SK-N-SH (cell line): Measurements from ENCODE around the gene USH1C. TPM values are rescaled to one million over a fixed set of nuclear protein-coding genes. Genes with fewer than 3 reads are reported as not detected.

Experiments
- CTCF ChIA-PET: fragments of 300-600, 350-600 bp; formaldehyde crosslinking; extraction: SDS; loops from one replicate; lab custom pipeline; 2021; lab: Yijun Ruan, JAX
- POLR2A ChIA-PET: fragments of 350-600 bp; sonication (Branson Sonifier 250); formaldehyde crosslinking; extraction: SDS; loops from one replicate; lab custom pipeline; 2020; ENCODE audit warnings: antibody characterized with exemption, inconsistent platforms; lab: Yijun Ruan, JAX
- DNase-seq: peaks from one replicate; pipeline ENCODE4 v3.0.0; 2012
- H2AFZ ChIP-seq: fragments of 200-600 bp; sonication (generic); 2 replicates; pipeline ENCODE4 v1.8.1; 2016; ENCODE audit warnings: antibody characterized with exemption, mild to moderate bottlenecking, low read depth
- H3F3A ChIP-seq: fragments of 200-600 bp; sonication (generic); replicated peaks from 2 replicates; pipeline ENCODE3; 2016; ENCODE audit warnings: antibody characterized with exemption, mild to moderate bottlenecking; ENCODE audit not compliant: insufficient read depth
- H3K27ac ChIP-seq, 2 experiments: fragments of 200-500 bp in 1 of 2; fragments of 200-600 bp in 1 of 2; sonication (Bioruptor generic) in 1 of 2; sonication (generic), shearing (Covaris generic) in 1 of 2; 2 replicates each; pipeline versions ENCODE4 v1.5.1 to v1.6.1; 2014 to 2016; ENCODE audit warnings: low read depth in 2 of 2, inconsistent platforms in 1 of 2, low read length in 1 of 2, mild to moderate bottlenecking in 1 of 2, mixed read lengths in 1 of 2
- H3K27me3 ChIP-seq: fragments of 200-600 bp; sonication (generic), shearing (Covaris generic); 2 replicates; pipeline ENCODE4 v1.6.1; 2016; ENCODE audit warnings: mixed run types; ENCODE audit not compliant: insufficient read depth
- H3K36me3 ChIP-seq, 2 experiments: fragments of 200-500 bp in 1 of 2; fragments of 200-600 bp in 1 of 2; sonication (Bioruptor generic) in 1 of 2; sonication (generic) in 1 of 2; replicated peaks in 1 of 2; 2 replicates each; pipeline versions ENCODE3 to v1.5.1; 2014 to 2016; ENCODE audit warnings: low read length in 1 of 2, mild to moderate bottlenecking in 1 of 2; ENCODE audit not compliant: insufficient read depth in 2 of 2, control insufficient read depth in 1 of 2
- H3K4me1 ChIP-seq, 2 experiments: fragments of 200-500 bp in 1 of 2; fragments of 200-600 bp in 1 of 2; sonication (Bioruptor generic) in 1 of 2; sonication (generic), shearing (Covaris generic) in 1 of 2; 2 replicates each; pipeline versions ENCODE4 v1.5.1 to v1.6.1; 2014 to 2016; ENCODE audit warnings: low read depth in 1 of 2, low read length in 1 of 2, mixed run types in 1 of 2; ENCODE audit not compliant: insufficient read depth in 2 of 2, control insufficient read depth in 1 of 2
- H3K4me2 ChIP-seq: fragments of 200-600 bp; sonication (generic), shearing (Covaris generic); 2 replicates; pipeline ENCODE4 v1.6.1; 2017; ENCODE audit warnings: mixed run types
- H3K4me3 ChIP-seq, 2 experiments: fragments of 200-500 bp in 1 of 2; fragments of 200-600 bp in 1 of 2; sonication (Bioruptor generic) in 1 of 2; sonication (generic), shearing (Covaris generic) in 1 of 2; 2 replicates each; pipeline versions ENCODE4 v1.5.1 to v1.8.1; 2014 to 2016; ENCODE audit warnings: low read depth in 2 of 2, inconsistent platforms in 1 of 2, low read length in 1 of 2, mild to moderate bottlenecking in 1 of 2, mixed read lengths in 1 of 2, moderate library complexity in 1 of 2
- H3K79me2 ChIP-seq: fragments of 200-600 bp; sonication (generic); 2 replicates; pipeline ENCODE4 v1.8.1; 2017; ENCODE audit warnings: mild to moderate bottlenecking; ENCODE audit not compliant: insufficient read depth
- H3K9ac ChIP-seq: fragments of 200-600 bp; sonication (generic); 2 replicates; pipeline ENCODE4 v1.6.1; 2017; ENCODE audit warnings: mixed run types
- H3K9me2 ChIP-seq: fragments of 200-600 bp; sonication (generic); 2 replicates; pipeline ENCODE4 v1.6.1; 2017; ENCODE audit warnings: mixed run types
- H3K9me3 ChIP-seq: fragments of 200-600 bp; sonication (generic); 2 replicates; pipeline ENCODE4 v1.6.1; 2017; ENCODE audit warnings: mixed run types, mild to moderate bottlenecking, moderate library complexity
- H4K20me1 ChIP-seq: fragments of 200-600 bp; sonication (generic); 2 replicates; pipeline ENCODE4 v1.6.1; 2017; ENCODE audit warnings: mild to moderate bottlenecking, mixed run types; ENCODE audit not compliant: insufficient read depth
- FOSL2 ChIP-seq: IDR thresholded peaks from 2 replicates; pipeline ENCODE4 v1.4.0; 2012; ENCODE audit warnings: low read depth, mild to moderate bottlenecking, moderate library complexity, borderline replicate concordance
- FOXJ3 ChIP-seq: sonication (generic); formaldehyde crosslinking; IDR thresholded peaks from 2 replicates; pipeline ENCODE4 v1.5.1; 2020; ENCODE audit warnings: mild to moderate bottlenecking, missing genetic modification reagents
- GABPA ChIP-seq: IDR thresholded peaks from 2 replicates; pipeline ENCODE4 v1.4.0; 2012; ENCODE audit warnings: low read depth, mild to moderate bottlenecking
- JUND ChIP-seq: IDR thresholded peaks from 2 replicates; pipeline ENCODE4 v1.4.0; 2012
- NFIC ChIP-seq: IDR thresholded peaks from 2 replicates; pipeline ENCODE4 v1.4.0; 2012; ENCODE audit warnings: borderline replicate concordance
- POLR2AphosphoS5 ChIP-seq: IDR thresholded peaks from 2 replicates; pipeline ENCODE4 v1.6.1; 2012; ENCODE audit warnings: low read depth, low read length
- RXRA ChIP-seq: IDR thresholded peaks from 2 replicates; pipeline ENCODE4 v1.4.0; 2012; ENCODE audit warnings: low read depth, mild to moderate bottlenecking, borderline replicate concordance
- SIN3A ChIP-seq: IDR thresholded peaks from 2 replicates; pipeline ENCODE4 v1.6.1; 2012; ENCODE audit warnings: low read depth, mild to moderate bottlenecking, low read length, moderate library complexity, borderline replicate concordance
- TCF12 ChIP-seq: IDR thresholded peaks from 2 replicates; pipeline ENCODE4 v1.4.0; 2012
- WGBS: methylation state at CpG from one replicate; pipeline ENCODE4 v1.1.6; 2017; ENCODE audit warnings: low lambda C conversion rate; 5-methylcytosine and 5-hydroxymethylcytosine counted together
- polyA plus RNA-seq, 3 experiments: library from polyadenylated mRNA; depleted of rRNA; stranded (reverse); fragments of >200 nt; gene quantifications; 2 replicates each; pipeline ENCODE4 v1.2.3, GENCODE V29; 2012
- TF ChIP-seq, protein P1 (sequence below): IDR thresholded peaks from 2 replicates; pipeline ENCODE4 v1.4.0; 2012; ENCODE audit warnings: low read depth
- TF ChIP-seq, protein P2 (sequence below): fragments of 200-600 bp; sonication (generic); IDR thresholded peaks from 2 replicates; pipeline ENCODE4 v1.6.1; 2017; ENCODE audit warnings: antibody characterized with exemption, mild to moderate bottlenecking, moderate library complexity
- TF ChIP-seq, protein P3 (sequence below): fragments of 150-350 bp; IDR thresholded peaks from 2 replicates; pipeline ENCODE4 v1.6.1; 2017; ENCODE audit warnings: antibody characterized with exemption, low read length, low read depth, borderline replicate concordance
- TF ChIP-seq, protein P4 (sequence below): IDR thresholded peaks from 2 replicates; pipeline ENCODE4 v1.6.1; 2012; ENCODE audit warnings: mild to moderate bottlenecking, low read depth, low read length, moderate library complexity

The USH1C gene
- polyA plus RNA-seq, 1 of the 3 experiments (the other 2 are of a cell fraction), result not detected

DNA sequence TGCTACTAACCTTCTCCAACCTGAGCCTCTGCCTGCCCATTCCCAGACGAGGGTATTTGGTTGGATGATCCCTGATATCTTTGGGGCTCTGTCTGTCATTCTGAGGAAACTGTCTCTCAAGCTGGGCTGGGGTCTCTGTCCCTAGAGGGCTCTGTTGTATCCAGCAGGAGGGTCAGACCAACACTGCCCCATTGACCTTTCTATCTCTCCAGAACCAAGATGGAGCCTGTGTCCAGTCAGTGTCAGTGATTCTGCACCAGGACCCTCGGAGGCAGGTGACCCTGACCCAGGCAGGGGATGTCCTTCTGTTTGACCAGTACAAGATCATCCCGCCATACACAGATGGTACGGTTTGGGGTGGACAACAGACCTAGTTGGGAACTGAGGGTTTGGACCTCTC is 24.7 kb upstream of the USH1C start:
- Histone ChIP-seq H3K79me2 (no peaks in the 10 kb centered on the region), H3K9ac (no peak overlapping the region), H3K4me3 (no peak overlapping the region), H2AFZ (no peak overlapping the region), H3K9me2 (no peaks in the 10 kb centered on the region), H3K9me3 (no peaks in the 10 kb centered on the region), H3K36me3 (no peaks in the 10 kb centered on the region), H4K20me1 (no peaks in the 10 kb centered on the region), H3K4me2 (no peak overlapping the region), H3K27ac (no peak overlapping the region), H3F3A (no peaks in the 10 kb centered on the region), H3K27me3 (no peaks in the 10 kb centered on the region), H3K4me1 (peaks cover 0 to 5% of the 10 kb centered on the region in 2 experiments; a peak in 1 of 4 replicates)
- TF ChIP-seq, protein P1, sequence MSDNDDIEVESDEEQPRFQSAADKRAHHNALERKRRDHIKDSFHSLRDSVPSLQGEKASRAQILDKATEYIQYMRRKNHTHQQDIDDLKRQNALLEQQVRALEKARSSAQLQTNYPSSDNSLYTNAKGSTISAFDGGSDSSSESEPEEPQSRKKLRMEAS, result no peak
- TF ChIP-seq GABPA, result no peak
- TF ChIP-seq SIN3A, result no peak
- TF ChIP-seq FOXJ3 (CRISPR knock-in tag), result no peak
- 49% methylated on average over 4 of the region's 4 CpGs for WGBS
- DNase-seq, result no peak
- ChIA-PET CTCF (no interaction called here), POLR2A (no interaction called here)

DNA sequence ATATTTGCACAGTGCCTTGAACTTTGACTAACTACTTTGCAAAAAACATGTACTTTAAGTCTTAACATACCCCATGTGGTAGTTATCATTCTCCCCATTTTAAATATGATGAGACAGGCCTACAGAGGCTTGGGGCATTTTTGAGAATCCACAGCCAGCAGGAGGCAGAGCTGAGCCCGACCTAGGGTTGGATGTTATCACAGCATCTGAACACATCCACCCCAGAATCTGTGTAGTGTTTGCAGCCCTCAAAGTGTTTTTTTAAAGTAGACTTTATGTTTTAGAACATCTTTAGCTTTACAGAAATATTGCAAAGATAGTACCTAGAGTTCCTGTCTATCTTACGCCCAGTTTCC is 20.4 kb upstream of the USH1C start:
- Histone ChIP-seq H3K36me3 (no peaks in the 10 kb centered on the region), H3K4me2 (no peak overlapping the region), H3F3A (no peaks in the 10 kb centered on the region), H3K27ac (no peak overlapping the region), H3K9me2 (no peaks in the 10 kb centered on the region), H3K9ac (no peak overlapping the region), H3K4me1 (peaks cover 0 to 5% of the 10 kb centered on the region in 2 experiments; a peak in 1 of 4 replicates), H2AFZ (no peak overlapping the region), H4K20me1 (no peaks in the 10 kb centered on the region), H3K9me3 (no peaks in the 10 kb centered on the region), H3K27me3 (no peaks in the 10 kb centered on the region), H3K79me2 (no peaks in the 10 kb centered on the region), H3K4me3 (peak overlapping the region in 1 of 2 experiments; percentile 25; a peak in 1 of 4 replicates)
- TF ChIP-seq, protein P2, sequence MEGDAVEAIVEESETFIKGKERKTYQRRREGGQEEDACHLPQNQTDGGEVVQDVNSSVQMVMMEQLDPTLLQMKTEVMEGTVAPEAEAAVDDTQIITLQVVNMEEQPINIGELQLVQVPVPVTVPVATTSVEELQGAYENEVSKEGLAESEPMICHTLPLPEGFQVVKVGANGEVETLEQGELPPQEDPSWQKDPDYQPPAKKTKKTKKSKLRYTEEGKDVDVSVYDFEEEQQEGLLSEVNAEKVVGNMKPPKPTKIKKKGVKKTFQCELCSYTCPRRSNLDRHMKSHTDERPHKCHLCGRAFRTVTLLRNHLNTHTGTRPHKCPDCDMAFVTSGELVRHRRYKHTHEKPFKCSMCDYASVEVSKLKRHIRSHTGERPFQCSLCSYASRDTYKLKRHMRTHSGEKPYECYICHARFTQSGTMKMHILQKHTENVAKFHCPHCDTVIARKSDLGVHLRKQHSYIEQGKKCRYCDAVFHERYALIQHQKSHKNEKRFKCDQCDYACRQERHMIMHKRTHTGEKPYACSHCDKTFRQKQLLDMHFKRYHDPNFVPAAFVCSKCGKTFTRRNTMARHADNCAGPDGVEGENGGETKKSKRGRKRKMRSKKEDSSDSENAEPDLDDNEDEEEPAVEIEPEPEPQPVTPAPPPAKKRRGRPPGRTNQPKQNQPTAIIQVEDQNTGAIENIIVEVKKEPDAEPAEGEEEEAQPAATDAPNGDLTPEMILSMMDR, result peak; percentile 38; the same call in 1 of the 2 replicates
- TF ChIP-seq FOSL2, result no peak
- TF ChIP-seq JUND, result no peak
- ChIA-PET CTCF (interaction anchor here (0.8 to 2.4 kb wide), 5 partner anchors 13 to 166 kb away, joined by 3 to 6 read pairs (median 3); no protein-coding TSS in a partner anchor), POLR2A (no interaction called here)
- 67% methylated on average over 2 of the region's 2 CpGs for WGBS
- no peak for DNase-seq

DNA sequence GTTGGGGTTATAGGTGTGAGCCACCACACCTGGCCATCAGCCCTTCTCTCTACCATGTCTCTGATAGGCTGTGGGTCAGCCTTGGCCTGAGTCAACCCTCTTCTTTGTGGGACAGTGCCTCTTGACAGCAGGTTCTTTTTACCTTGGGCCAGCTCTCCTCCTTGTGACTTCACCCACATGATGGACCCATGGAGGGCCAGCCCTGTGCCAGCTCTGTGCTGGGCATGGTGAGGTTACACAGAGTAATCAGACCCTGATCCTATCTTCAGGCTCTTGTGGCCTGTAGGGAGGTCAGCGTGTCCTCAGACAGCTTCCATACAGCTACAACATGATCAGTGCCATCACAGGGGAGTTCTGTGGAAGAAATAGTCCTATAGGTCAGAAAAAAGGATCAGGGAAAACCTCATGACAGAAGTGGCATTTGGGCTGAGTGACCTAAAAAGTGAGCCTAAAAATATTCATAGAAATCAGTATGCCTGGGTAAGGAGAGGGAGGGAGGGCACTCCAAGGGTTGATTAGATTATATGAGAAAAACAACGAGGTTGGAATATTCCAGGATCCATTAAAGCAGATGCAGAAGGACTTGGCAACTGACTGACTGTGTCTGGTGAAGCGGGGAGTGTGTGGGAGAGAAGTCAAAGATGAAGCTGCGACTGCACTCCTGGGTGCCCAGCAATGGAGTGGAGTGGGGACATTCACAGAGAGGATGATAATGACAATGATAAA is 19.9 kb upstream of the USH1C start:
- no peaks in the 10 kb centered on the region for H4K20me1 ChIP-seq
- no peak overlapping the region for H3K27ac ChIP-seq
- no peaks in the 10 kb centered on the region for H3K9me2 ChIP-seq
- H3K79me2 ChIP-seq, result no peaks in the 10 kb centered on the region
- H3K27me3 ChIP-seq, result no peaks in the 10 kb centered on the region
- DNase-seq, result no peak
- CTCF ChIA-PET, result interaction anchor here (0.7 to 2.4 kb wide), 5 partner anchors 13 to 167 kb away, joined by 3 to 6 read pairs (median 3); no protein-coding TSS in a partner anchor
- POLR2A ChIA-PET, result no interaction called here
- H3K9ac ChIP-seq, result no peak overlapping the region
- no peak overlapping the region for H2AFZ ChIP-seq
- H3K4me2 ChIP-seq, result no peak overlapping the region
- WGBS, result 28% methylated on average over 4 of the region's 4 CpGs
- no peaks in the 10 kb centered on the region for H3K9me3 ChIP-seq
- H3F3A ChIP-seq, result no peaks in the 10 kb centered on the region
- H3K36me3 ChIP-seq, result no peaks in the 10 kb centered on the region
- peaks cover 0 to 5% of the 10 kb centered on the region in 2 experiments; a peak in 1 of 4 replicates for H3K4me1 ChIP-seq
- no peak overlapping the region; a peak in 1 of 4 replicates for H3K4me3 ChIP-seq
- TF ChIP-seq, protein P3, sequence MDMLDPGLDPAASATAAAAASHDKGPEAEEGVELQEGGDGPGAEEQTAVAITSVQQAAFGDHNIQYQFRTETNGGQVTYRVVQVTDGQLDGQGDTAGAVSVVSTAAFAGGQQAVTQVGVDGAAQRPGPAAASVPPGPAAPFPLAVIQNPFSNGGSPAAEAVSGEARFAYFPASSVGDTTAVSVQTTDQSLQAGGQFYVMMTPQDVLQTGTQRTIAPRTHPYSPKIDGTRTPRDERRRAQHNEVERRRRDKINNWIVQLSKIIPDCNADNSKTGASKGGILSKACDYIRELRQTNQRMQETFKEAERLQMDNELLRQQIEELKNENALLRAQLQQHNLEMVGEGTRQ, result no peak
- TF ChIP-seq RXRA (no peak), POLR2AphosphoS5 (no peak), NFIC (no peak), TCF12 (no peak)
- TF ChIP-seq, protein P4, sequence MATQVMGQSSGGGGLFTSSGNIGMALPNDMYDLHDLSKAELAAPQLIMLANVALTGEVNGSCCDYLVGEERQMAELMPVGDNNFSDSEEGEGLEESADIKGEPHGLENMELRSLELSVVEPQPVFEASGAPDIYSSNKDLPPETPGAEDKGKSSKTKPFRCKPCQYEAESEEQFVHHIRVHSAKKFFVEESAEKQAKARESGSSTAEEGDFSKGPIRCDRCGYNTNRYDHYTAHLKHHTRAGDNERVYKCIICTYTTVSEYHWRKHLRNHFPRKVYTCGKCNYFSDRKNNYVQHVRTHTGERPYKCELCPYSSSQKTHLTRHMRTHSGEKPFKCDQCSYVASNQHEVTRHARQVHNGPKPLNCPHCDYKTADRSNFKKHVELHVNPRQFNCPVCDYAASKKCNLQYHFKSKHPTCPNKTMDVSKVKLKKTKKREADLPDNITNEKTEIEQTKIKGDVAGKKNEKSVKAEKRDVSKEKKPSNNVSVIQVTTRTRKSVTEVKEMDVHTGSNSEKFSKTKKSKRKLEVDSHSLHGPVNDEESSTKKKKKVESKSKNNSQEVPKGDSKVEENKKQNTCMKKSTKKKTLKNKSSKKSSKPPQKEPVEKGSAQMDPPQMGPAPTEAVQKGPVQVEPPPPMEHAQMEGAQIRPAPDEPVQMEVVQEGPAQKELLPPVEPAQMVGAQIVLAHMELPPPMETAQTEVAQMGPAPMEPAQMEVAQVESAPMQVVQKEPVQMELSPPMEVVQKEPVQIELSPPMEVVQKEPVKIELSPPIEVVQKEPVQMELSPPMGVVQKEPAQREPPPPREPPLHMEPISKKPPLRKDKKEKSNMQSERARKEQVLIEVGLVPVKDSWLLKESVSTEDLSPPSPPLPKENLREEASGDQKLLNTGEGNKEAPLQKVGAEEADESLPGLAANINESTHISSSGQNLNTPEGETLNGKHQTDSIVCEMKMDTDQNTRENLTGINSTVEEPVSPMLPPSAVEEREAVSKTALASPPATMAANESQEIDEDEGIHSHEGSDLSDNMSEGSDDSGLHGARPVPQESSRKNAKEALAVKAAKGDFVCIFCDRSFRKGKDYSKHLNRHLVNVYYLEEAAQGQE, result no peak
